Dermis microvascular lymphatic vessel endothelial cell (primary cell): ENCODE data around the gene CLDN16. TPM values are rescaled to one million over a fixed set of nuclear protein-coding genes. Genes with fewer than 3 reads are reported as not detected.

Source experiments
- DNase-seq, 2 donors: peaks; one replicate each; pipeline versions ENCODE4 v3.0.0 to v3.0.0-alpha.2; 2010; ENCODE audit warnings: low read depth in 2 of 2
- total RNA-seq: library from RNA; depleted of rRNA; stranded (reverse); fragments of >200 nt; gene quantifications from 2 replicates; pipeline ENCODE4 v1.2.1, GENCODE V29; 2014

Gene CLDN16
- total RNA-seq, 1 donor from 2014 or later, result not detected

- DNase-seq, result no peak
Observed at GRCh38 chr3:190435618-190436017, 47.7 kb downstream of the CLDN16 start.

- DNase-seq, result no peak
Observed at GRCh38 chr3:190436331-190436730, 48.4 kb downstream of the CLDN16 start.

DNA sequence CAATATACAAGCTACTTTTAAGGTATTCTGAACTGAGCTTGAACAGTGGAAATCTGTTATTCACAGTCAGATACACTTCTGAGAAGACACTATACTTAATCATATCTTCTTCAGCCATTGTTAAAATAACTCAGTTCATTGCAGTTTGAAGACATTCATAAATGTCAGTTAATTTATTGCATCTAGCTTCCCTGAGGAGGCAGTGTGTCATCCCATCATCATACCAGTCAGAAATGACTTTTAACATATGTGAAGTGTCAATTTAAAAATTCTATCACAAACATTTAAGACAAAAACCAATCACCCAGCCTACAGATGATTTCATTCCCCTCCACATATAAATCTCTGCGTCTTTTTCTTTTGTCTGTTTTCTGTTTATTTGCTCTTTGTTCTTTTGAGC, 54.3 kb downstream of the CLDN16 start:
- DNase-seq, result no peak

DNA sequence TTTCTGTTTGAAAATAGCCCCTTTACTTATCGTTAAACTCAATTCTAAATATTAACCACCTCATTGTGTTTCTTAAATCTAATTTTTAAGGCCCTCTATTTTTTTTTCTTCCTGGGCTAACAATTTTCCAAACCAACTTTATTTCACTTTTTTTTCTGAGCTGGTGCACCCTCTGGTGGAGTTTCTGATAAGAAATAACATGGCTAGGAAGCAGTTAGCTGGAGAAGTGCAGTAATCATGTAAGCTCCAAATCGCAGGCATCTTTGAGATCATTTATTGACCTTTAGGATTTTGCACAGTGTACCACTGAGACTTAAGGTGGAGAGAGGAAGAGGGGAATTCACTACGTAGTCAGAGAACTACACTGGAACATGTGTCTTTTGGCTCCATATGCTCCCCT, 55.3 kb downstream of the CLDN16 start:
- DNase-seq, result peak in 1 of 2 donors; percentile 23

DNA sequence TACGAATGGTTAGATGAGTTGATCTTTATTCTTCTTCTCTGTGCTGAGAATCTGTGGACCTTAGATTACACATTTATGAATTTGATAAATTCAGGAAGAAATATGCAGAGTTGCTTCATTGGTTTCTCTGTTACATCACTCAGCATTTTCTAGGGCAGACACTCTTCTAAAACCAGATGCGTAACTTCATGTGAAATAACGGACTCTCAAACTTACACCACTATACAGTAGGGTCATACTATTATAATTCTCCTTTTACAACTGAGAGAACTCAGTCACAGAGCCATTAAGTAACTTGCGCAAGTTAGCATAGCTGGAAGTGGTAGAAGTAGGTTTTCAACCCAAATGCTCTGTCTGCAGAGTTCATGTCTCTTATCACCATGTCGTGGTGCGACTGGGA, 56.0 kb downstream of the CLDN16 start:
- DNase-seq, result no peak

- no peak for DNase-seq
Observed at GRCh38 chr3:190444576-190445145, 56.7 kb downstream of the CLDN16 start.

- DNase-seq, result peak in 1 of 2 donors; percentile 5
Observed at GRCh38 chr3:190446573-190447279, 58.8 kb downstream of the CLDN16 start.

- DNase-seq, result no peak
Observed at GRCh38 chr3:190448256-190448655, 60.3 kb downstream of the CLDN16 start.

DNA sequence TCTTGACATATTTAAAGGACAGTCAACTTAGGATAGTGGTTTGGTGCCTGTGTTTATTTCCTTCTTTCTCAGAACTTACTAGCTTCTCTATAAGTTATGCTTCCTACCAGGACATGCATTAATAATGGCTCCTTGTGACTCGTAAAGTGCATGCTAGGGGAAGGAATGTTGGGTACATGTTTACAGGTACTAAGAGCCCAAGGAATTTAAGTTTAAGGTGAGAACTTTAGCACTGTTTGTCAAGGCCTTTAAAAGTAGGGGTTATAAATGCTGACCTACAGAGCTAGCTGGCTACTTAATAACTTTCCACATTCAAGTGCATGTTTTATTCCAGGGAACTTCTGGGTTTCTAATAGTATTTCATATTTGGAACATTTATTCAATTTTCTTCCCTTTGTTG, 61.8 kb downstream of the CLDN16 start, which contains the start of gene TMEM207:
TSS of gene TMEM207 (minus strand) at position 101 of the 400 bp plus-strand sequence. CDS start at position 9, 92 bp downstream.
- no peak for DNase-seq

GRCh38 chr3:190455828-190456227, 67.9 kb downstream of the CLDN16 start:
- no peak for DNase-seq

DNA sequence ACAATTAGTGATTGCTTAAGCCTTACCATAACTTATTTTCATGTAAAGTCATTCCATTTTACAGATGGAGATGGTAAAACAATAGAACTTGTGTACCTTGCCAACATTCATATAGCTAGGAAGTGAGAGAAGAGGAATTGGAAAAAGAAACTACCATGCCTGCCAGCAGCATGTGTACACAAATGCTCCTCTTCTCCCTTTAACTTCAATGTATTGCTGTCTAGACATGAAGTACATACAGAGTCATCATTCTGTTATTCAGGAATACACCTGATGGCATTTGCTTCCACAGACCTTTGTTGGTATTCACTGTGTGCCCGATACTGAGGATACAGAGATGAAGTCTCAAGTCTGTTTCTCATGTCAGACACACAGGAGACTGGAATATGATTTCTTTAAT, 68.8 kb downstream of the CLDN16 start:
- DNase-seq, result no peak

DNA sequence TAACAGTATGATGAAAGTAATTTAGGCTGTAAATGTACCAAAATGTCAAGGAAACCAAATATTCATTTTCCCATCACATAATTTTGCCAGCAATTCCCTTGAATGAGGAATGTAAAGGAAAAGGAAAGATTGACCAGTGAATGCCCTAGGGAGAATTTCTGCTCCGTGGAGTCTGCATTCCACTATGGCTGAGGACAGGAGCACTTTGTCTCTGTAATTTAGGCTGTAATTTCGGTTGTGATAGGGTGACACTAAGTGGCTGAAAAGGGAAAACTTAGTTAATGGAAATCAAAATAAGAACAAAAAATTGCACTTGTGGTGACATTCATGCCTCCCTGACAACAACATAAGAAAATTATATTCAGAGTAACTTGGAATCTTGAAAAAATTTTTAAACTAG, 70.1 kb downstream of the CLDN16 start:
- no peak for DNase-seq

Other genes with a start within 250 kb of the CLDN16 start
- gene CLDN1, start 65.7 kb upstream of the CLDN16 start, total RNA-seq, result 0.13 and 0.63 TPM in 2 replicates
- gene TMEM207, start 61.7 kb downstream of the CLDN16 start, total RNA-seq, result not detected in 2 replicates
- 1.9 and 2.1 TPM in 2 replicates for gene IL1RAP, start 125.9 kb downstream of the CLDN16 start, total RNA-seq